ENCODE results near the gene PRKD3.

The PRKD3 gene

DNA sequence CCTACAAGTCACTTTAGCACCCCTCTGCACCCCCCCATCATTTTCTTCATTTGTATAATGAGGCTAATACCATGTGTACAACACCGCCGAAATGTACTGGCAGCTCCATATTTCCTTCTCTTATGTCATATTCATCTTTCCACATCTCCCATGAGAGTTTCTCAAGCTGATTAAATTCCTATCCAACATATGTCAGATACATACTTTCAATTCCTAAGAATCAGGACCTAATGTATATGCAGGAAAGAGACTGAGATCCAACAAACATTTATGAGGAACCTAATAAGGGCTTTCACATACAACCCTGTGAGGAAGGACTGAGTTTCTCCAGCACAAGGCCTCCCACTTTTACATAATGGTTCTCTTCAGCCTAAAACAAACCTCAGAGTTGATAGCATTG, 41.9 kb downstream of the PRKD3 start:
- no peaks in the 10 kb centered on the region for H3K27me3 ChIP-seq (ENCODE audit: insufficient read depth, low read length, poor library complexity)
- no peak for ATAC-seq (ENCODE audit: insufficient read depth, low read depth)
- no peak for DNase-seq
- peaks cover 85% of the 10 kb centered on the region for H3K36me3 ChIP-seq (ENCODE audit: insufficient read depth, low read length)
- TF ChIP-seq EZH2 (IDR thresholded peaks at IDR 0.05; ENCODE audit: borderline replicate concordance, low read depth, low read length, severe bottlenecking), result no peak
- TF ChIP-seq, protein P1, sequence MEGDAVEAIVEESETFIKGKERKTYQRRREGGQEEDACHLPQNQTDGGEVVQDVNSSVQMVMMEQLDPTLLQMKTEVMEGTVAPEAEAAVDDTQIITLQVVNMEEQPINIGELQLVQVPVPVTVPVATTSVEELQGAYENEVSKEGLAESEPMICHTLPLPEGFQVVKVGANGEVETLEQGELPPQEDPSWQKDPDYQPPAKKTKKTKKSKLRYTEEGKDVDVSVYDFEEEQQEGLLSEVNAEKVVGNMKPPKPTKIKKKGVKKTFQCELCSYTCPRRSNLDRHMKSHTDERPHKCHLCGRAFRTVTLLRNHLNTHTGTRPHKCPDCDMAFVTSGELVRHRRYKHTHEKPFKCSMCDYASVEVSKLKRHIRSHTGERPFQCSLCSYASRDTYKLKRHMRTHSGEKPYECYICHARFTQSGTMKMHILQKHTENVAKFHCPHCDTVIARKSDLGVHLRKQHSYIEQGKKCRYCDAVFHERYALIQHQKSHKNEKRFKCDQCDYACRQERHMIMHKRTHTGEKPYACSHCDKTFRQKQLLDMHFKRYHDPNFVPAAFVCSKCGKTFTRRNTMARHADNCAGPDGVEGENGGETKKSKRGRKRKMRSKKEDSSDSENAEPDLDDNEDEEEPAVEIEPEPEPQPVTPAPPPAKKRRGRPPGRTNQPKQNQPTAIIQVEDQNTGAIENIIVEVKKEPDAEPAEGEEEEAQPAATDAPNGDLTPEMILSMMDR (IDR thresholded peaks at IDR 0.05; ENCODE audit: borderline replicate concordance, extremely low read depth, low read length, poor library complexity, severe bottlenecking), result no peak
- no peaks in the 10 kb centered on the region for H3K79me2 ChIP-seq (ENCODE audit: insufficient read depth, low read length)
- H3K27ac ChIP-seq (ENCODE audit: low read length), result no peak overlapping the region
- no peak overlapping the region for H3K9ac ChIP-seq (ENCODE audit: low read depth, low read length)
- no peaks in the 10 kb centered on the region for H3K4me1 ChIP-seq (ENCODE audit: insufficient read depth, low read length)
- no peaks in the 10 kb centered on the region for H3K9me3 ChIP-seq (ENCODE audit: insufficient read depth, low read length, severe bottlenecking)
- no peak overlapping the region for H3K4me3 ChIP-seq (ENCODE audit: low read depth in 1 of 2, low read length in 2 of 2)
- H2AFZ ChIP-seq (ENCODE audit: low read depth, low read length), result no peak overlapping the region
- no peaks in the 10 kb centered on the region for H4K20me1 ChIP-seq (ENCODE audit: insufficient read depth, low read length)
- H3K4me2 ChIP-seq (ENCODE audit: insufficient read depth, low read length), result no peak overlapping the region

DNA sequence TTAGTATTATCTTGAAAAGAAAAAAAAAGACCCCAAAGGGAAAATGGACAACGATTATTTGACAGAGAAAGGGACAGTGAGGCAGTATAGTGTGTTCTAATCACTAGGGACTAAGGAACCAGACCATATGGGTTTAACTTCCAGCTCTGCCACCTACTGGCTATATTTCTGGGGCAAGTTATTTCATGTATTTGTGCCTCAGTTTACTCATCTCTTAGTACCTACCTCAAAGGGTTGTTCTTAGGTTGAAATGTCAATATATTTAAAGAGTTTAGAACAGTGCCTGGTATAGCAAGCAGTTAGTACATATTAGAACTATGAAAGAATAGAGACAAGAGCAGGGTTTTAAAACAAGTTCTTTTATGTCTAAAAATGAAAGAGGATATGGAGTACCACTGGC, 42.7 kb downstream of the PRKD3 start:
- H3K79me2 ChIP-seq (ENCODE audit: insufficient read depth, low read length), result no peaks in the 10 kb centered on the region
- ATAC-seq (ENCODE audit: insufficient read depth, low read depth) (no peak), DNase-seq (no peak)
- no peaks in the 10 kb centered on the region for H4K20me1 ChIP-seq (ENCODE audit: insufficient read depth, low read length)
- H3K9ac ChIP-seq (ENCODE audit: low read depth, low read length), result no peak overlapping the region
- H3K27ac ChIP-seq (ENCODE audit: low read length), result no peak overlapping the region
- H3K4me2 ChIP-seq (ENCODE audit: insufficient read depth, low read length), result no peak overlapping the region
- H3K9me3 ChIP-seq (ENCODE audit: insufficient read depth, low read length, severe bottlenecking), result no peaks in the 10 kb centered on the region
- H3K4me1 ChIP-seq (ENCODE audit: insufficient read depth, low read length), result no peaks in the 10 kb centered on the region
- H3K4me3 ChIP-seq (ENCODE audit: low read depth in 1 of 2, low read length in 2 of 2), result no peak overlapping the region
- no peak for TF ChIP-seq EZH2 (IDR thresholded peaks at IDR 0.05; ENCODE audit: borderline replicate concordance, low read depth, low read length, severe bottlenecking)
- TF ChIP-seq, protein P1 (IDR thresholded peaks at IDR 0.05; ENCODE audit: borderline replicate concordance, extremely low read depth, low read length, poor library complexity, severe bottlenecking), result peak; percentile 37
- peaks cover 87% of the 10 kb centered on the region for H3K36me3 ChIP-seq (ENCODE audit: insufficient read depth, low read length)
- H3K27me3 ChIP-seq (ENCODE audit: insufficient read depth, low read length, poor library complexity), result no peaks in the 10 kb centered on the region
- H2AFZ ChIP-seq (ENCODE audit: low read depth, low read length), result no peak overlapping the region

DNA sequence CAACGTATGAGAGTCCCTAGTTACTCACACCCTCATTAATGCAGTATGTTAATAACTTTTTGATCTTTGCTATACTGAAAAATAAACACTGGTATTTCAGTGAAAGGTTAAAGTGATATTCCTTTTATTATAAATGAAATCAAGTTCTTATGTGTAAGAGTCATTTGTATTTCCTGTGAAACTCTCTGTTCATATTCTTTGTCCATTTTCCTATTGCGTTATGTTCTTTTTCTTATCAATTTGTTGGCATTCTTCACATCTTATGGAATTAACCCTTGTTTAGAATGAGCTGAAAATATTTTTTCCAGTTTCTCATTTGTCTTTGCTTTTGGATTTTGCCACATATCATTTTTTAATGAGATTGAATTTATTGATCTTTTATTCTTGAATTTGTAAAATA, 48.3 kb downstream of the PRKD3 start:
- Histone ChIP-seq H4K20me1 (ENCODE audit: insufficient read depth, low read length) (no peaks in the 10 kb centered on the region), H3K27me3 (ENCODE audit: insufficient read depth, low read length, poor library complexity) (no peaks in the 10 kb centered on the region), H3K4me3 (ENCODE audit: low read depth in 1 of 2, low read length in 2 of 2) (no peak overlapping the region), H3K79me2 (ENCODE audit: insufficient read depth, low read length) (no peaks in the 10 kb centered on the region), H3K27ac (ENCODE audit: low read length) (no peak overlapping the region), H3K9me3 (ENCODE audit: insufficient read depth, low read length, severe bottlenecking) (no peaks in the 10 kb centered on the region), H3K36me3 (ENCODE audit: insufficient read depth, low read length) (peaks cover 91% of the 10 kb centered on the region), H2AFZ (ENCODE audit: low read depth, low read length) (no peak overlapping the region), H3K4me1 (ENCODE audit: insufficient read depth, low read length) (no peaks in the 10 kb centered on the region), H3K4me2 (ENCODE audit: insufficient read depth, low read length) (no peak overlapping the region), H3K9ac (ENCODE audit: low read depth, low read length) (no peak overlapping the region)
- ATAC-seq (ENCODE audit: insufficient read depth, low read depth) (no peak), DNase-seq (no peak)
- no peak for TF ChIP-seq EZH2 (IDR thresholded peaks at IDR 0.05; ENCODE audit: borderline replicate concordance, low read depth, low read length, severe bottlenecking)
- TF ChIP-seq, protein P1 (IDR thresholded peaks at IDR 0.05; ENCODE audit: borderline replicate concordance, extremely low read depth, low read length, poor library complexity, severe bottlenecking), result no peak

All from DND-41 (cell line).